H1 (cell line): ENCODE measurements around the gene STEAP1. TPM values are rescaled to one million over a fixed set of nuclear protein-coding genes. Genes with fewer than 3 reads are reported as not detected.

Experiments used
- CTCF ChIA-PET: fragments of 300-600 bp; sonication (Branson Sonifier 250); formaldehyde crosslinking; loops from one replicate; lab custom pipeline; 2021; ENCODE audit not compliant: partially characterized antibody; lab: Charles Lee
- POLR2A ChIA-PET: fragments of 300-600 bp; sonication (Branson Sonifier 250); formaldehyde crosslinking; loops from one replicate; lab custom pipeline; 2021; ENCODE audit warnings: inconsistent platforms; ENCODE audit not compliant: partially characterized antibody; lab: Charles Lee
- DNase-seq, 2 experiments: peaks; one replicate each; pipeline versions ENCODE4 v3.0.0 to v3.0.0-alpha.2; 2010 to 2022; ENCODE audit warnings: low spot score in 2 of 2, low read depth in 1 of 2, mixed read lengths in 1 of 2
- FAIRE-seq: peaks from 2 replicates; lab custom pipeline; 2011; peaks lifted over from hg19 to GRCh38; lab: Jason Lieb, UNC
- H2AFZ ChIP-seq: 2 replicates; pipeline ENCODE4 v1.8.1; 2012; ENCODE audit warnings: low read length, inconsistent platforms
- H2AK5ac ChIP-seq: 2 replicates; pipeline ENCODE4 v1.6.1; 2013; ENCODE audit warnings: low read depth, low read length
- H2BK120ac ChIP-seq: replicated peaks from 2 replicates; pipeline ENCODE3; 2013; ENCODE audit warnings: low read depth, low read length, inconsistent platforms
- H2BK12ac ChIP-seq: 2 replicates; pipeline ENCODE4 v1.6.1; 2013; ENCODE audit warnings: low read depth, low read length
- H2BK15ac ChIP-seq: 2 replicates; pipeline ENCODE4 v1.6.1; 2013; ENCODE audit warnings: low read length
- H2BK20ac ChIP-seq: 2 replicates; pipeline ENCODE4 v1.6.1; 2013; ENCODE audit warnings: low read length
- H2BK5ac ChIP-seq: 2 replicates; pipeline ENCODE4 v1.6.1; 2013; ENCODE audit warnings: low read depth, low read length
- H3K14ac ChIP-seq: 2 replicates; pipeline ENCODE4 v1.6.1; 2013; ENCODE audit warnings: inconsistent platforms; ENCODE audit not compliant: insufficient read length
- H3K18ac ChIP-seq: 2 replicates; pipeline ENCODE4 v1.6.1; 2013; ENCODE audit warnings: low read length; ENCODE audit errors: extremely low read depth
- H3K23ac ChIP-seq: 2 replicates; pipeline ENCODE4 v1.6.1; 2013; ENCODE audit warnings: inconsistent platforms; ENCODE audit not compliant: insufficient read length
- H3K23me2 ChIP-seq: 2 replicates; pipeline ENCODE4 v1.6.1; 2013; ENCODE audit warnings: low read depth, low read length
- H3K27ac ChIP-seq: 2 replicates; pipeline ENCODE4 v1.6.1; 2011; ENCODE audit warnings: low read depth, low read length, inconsistent platforms
- H3K27me3 ChIP-seq, 4 experiments: replicated peaks in 1 of 4; 1 replicate in 1 of 4; 2 replicates in 3 of 4; pipeline versions ENCODE4 v1.6.1 to v1.8.1; 2011 to 2013; ENCODE audit warnings: low read length in 3 of 4, mild to moderate bottlenecking in 3 of 4, inconsistent platforms in 2 of 4, mixed read lengths in 2 of 4, moderate library complexity in 1 of 4; ENCODE audit not compliant: control insufficient read depth in 3 of 4, insufficient read depth in 3 of 4; ENCODE audit errors: extremely low read depth in 1 of 4
- H3K36me3 ChIP-seq, 4 experiments: 2 replicates each; pipeline versions ENCODE4 v1.6.1 to v1.8.1; 2011 to 2013; ENCODE audit warnings: mild to moderate bottlenecking in 4 of 4, low read length in 3 of 4, moderate library complexity in 2 of 4, control low read depth in 1 of 4, inconsistent platforms in 1 of 4; ENCODE audit not compliant: insufficient read depth in 4 of 4, control insufficient read depth in 2 of 4
- H3K4ac ChIP-seq: replicated peaks from 2 replicates; pipeline ENCODE3; 2013; ENCODE audit warnings: low read length, low read depth, mixed read lengths, inconsistent platforms; ENCODE audit not compliant: insufficient read length
- H3K4me1 ChIP-seq, 4 experiments: replicated peaks in 1 of 4; 1 replicate in 1 of 4; 2 replicates in 3 of 4; pipeline versions ENCODE4 v1.6.1 to v1.8.1; 2011 to 2013; ENCODE audit warnings: low read length in 3 of 4, inconsistent platforms in 2 of 4, mixed read lengths in 1 of 4; ENCODE audit not compliant: insufficient read depth in 4 of 4, control insufficient read depth in 3 of 4
- H3K4me2 ChIP-seq, 2 experiments: 2 replicates each; pipeline versions ENCODE4 v1.6.1 to v1.8.1; 2011 to 2013; ENCODE audit warnings: low read depth in 2 of 2, low read length in 2 of 2, control low read depth in 1 of 2, inconsistent platforms in 1 of 2, mild to moderate bottlenecking in 1 of 2; ENCODE audit not compliant: insufficient read depth in 1 of 2
- H3K4me3 ChIP-seq, 4 experiments: fragments of 200-600, 300-600 bp in 1 of 4; sonication (generic), shearing (Covaris generic), sonication (Bioruptor Twin) in 1 of 4; 2 replicates each; pipeline versions ENCODE4 v1.5.1 to v1.8.1; 2011 to 2016; ENCODE audit warnings: low read length in 4 of 4, low read depth in 3 of 4, control low read depth in 2 of 4, inconsistent platforms in 2 of 4, mild to moderate bottlenecking in 2 of 4, mixed read lengths in 1 of 4, moderate library complexity in 1 of 4; ENCODE audit not compliant: insufficient read depth in 2 of 4; ENCODE audit errors: extremely low read depth in 1 of 4
- H3K56ac ChIP-seq: replicated peaks from 2 replicates; pipeline ENCODE3; 2013; ENCODE audit warnings: low read depth, mild to moderate bottlenecking, mixed read lengths, low read length, inconsistent platforms; ENCODE audit not compliant: insufficient read length
- H3K79me1 ChIP-seq: 2 replicates; pipeline ENCODE4 v1.6.1; 2013; ENCODE audit warnings: low read depth, low read length, control low read depth
- H3K79me2 ChIP-seq, 2 experiments: 2 replicates each; pipeline versions ENCODE4 v1.6.1 to v1.8.1; 2012 to 2013; ENCODE audit warnings: low read length in 2 of 2, mild to moderate bottlenecking in 2 of 2, inconsistent platforms in 1 of 2; ENCODE audit not compliant: insufficient read depth in 2 of 2, control insufficient read depth in 1 of 2
- H3K9ac ChIP-seq, 4 experiments: replicated peaks in 1 of 4; 1 replicate in 1 of 4; 2 replicates in 3 of 4; pipeline versions ENCODE4 v1.6.1 to v1.8.1; 2011 to 2013; ENCODE audit warnings: low read depth in 3 of 4, low read length in 3 of 4, control low read depth in 2 of 4, mild to moderate bottlenecking in 2 of 4, moderate library complexity in 2 of 4, inconsistent platforms in 1 of 4; ENCODE audit errors: extremely low read depth in 1 of 4
- H3K9me3 ChIP-seq, 2 experiments: 2 replicates each; pipeline versions ENCODE4 v1.6.1 to v1.8.1; 2012 to 2013; ENCODE audit warnings: mild to moderate bottlenecking in 2 of 2, moderate library complexity in 2 of 2, control low read depth in 1 of 2, inconsistent platforms in 1 of 2, low read depth in 1 of 2, low read length in 1 of 2, mixed read lengths in 1 of 2; ENCODE audit not compliant: insufficient read depth in 2 of 2
- H4K20me1 ChIP-seq, 2 experiments: replicated peaks in 1 of 2; 2 replicates each; pipeline versions ENCODE3 to v1.8.1; 2011 to 2013; ENCODE audit warnings: inconsistent platforms in 2 of 2, low read length in 2 of 2, mild to moderate bottlenecking in 1 of 2; ENCODE audit not compliant: insufficient read depth in 2 of 2, control insufficient read depth in 1 of 2
- H4K5ac ChIP-seq: 2 replicates; pipeline ENCODE4 v1.6.1; 2013; ENCODE audit warnings: low read length, low read depth, mixed read lengths, inconsistent platforms; ENCODE audit not compliant: insufficient read length
- H4K8ac ChIP-seq: 2 replicates; pipeline ENCODE4 v1.8.0; 2013; ENCODE audit warnings: mild to moderate bottlenecking, moderate library complexity, low read length, inconsistent platforms; ENCODE audit not compliant: insufficient read depth; ENCODE audit errors: extremely low read depth
- H4K91ac ChIP-seq: replicated peaks from 2 replicates; pipeline ENCODE3; 2013; ENCODE audit warnings: low read length, mixed read lengths, inconsistent platforms; ENCODE audit not compliant: insufficient read length
- CBX5 ChIP-seq: fragments of 300-800, 300-1000 bp; sonication (generic); IDR thresholded peaks from 2 replicates; pipeline ENCODE4 v1.7.1; 2016; ENCODE audit warnings: antibody characterized with exemption, low read length, low read depth
- HDAC6 ChIP-seq: IDR thresholded peaks from one replicate; pipeline ENCODE4 v1.7.1; 2012; ENCODE audit warnings: low read depth, mild to moderate bottlenecking, inconsistent platforms, low read length, moderate library complexity
- POLR2A ChIP-seq, 2 experiments: IDR thresholded peaks; 1 replicate in 1 of 2; 2 replicates in 1 of 2; pipeline ENCODE4 v1.6.1; 2011; ENCODE audit warnings: low read depth in 2 of 2, low read length in 2 of 2, mild to moderate bottlenecking in 2 of 2; ENCODE audit errors: control extremely low read depth in 1 of 2
- POU5F1 ChIP-seq: IDR thresholded peaks from 2 replicates; pipeline ENCODE4 v1.6.1; 2011; ENCODE audit warnings: low read depth, mild to moderate bottlenecking, low read length, moderate library complexity
- SP4 ChIP-seq: IDR thresholded peaks from 2 replicates; pipeline ENCODE4 v1.6.1; 2012; ENCODE audit warnings: low read length, inconsistent platforms
- SRF ChIP-seq: IDR thresholded peaks from 2 replicates; pipeline ENCODE4 v1.6.1; 2011; ENCODE audit warnings: mild to moderate bottlenecking, low read depth, low read length, moderate library complexity
- WGBS, 2 experiments: shearing (Covaris generic) in 1 of 2; methylation state at CpG; one replicate each; pipeline versions ENCODE4 v1.1.6 to v1.1.7; 2013 to 2015; ENCODE audit warnings: low lambda C conversion rate in 2 of 2, mixed read lengths in 2 of 2, inconsistent platforms in 1 of 2, low coverage in 1 of 2, missing lambda C conversion rate in 1 of 2; ENCODE audit not compliant: insufficient replicate concordance in 2 of 2, insufficient coverage in 1 of 2, insufficient read length in 1 of 2; ENCODE audit errors: extremely low coverage in 1 of 2, missing lambda C conversion rate in 1 of 2; 5-methylcytosine and 5-hydroxymethylcytosine counted together
- polyA plus RNA-seq, 7 experiments: library from polyadenylated mRNA; depleted of rRNA in 3 of 7; stranded (reverse) in 5 of 7; unstranded in 2 of 7; fragments of >200 nt in 5 of 7; fragments of 200-250 nt in 2 of 7; gene quantifications; 1 replicate in 5 of 7; 2 replicates in 1 of 7; 4 replicates in 1 of 7; pipeline versions ENCODE4 v1.2.1 to v1.2.3, GENCODE V29; 2011 to 2013; ENCODE audit warnings: missing spikeins in 2 of 7, mixed read lengths in 2 of 7
- total RNA-seq: library from RNA; stranded (reverse); fragmentation: NEBNext Ultra II Directional; extraction: Animal tissue kit (Norgen Biotek cat#: 25700); gene quantifications from 2 replicates; pipeline ENCODE4 v1.2.1, GENCODE V29; 2021

STEAP1 gene
- total and polyA plus RNA-seq, 2 of the 8 experiments (the other 6 are each of a cell fraction or from before 2014, with no cell fraction given), result 9.2 to 9.5 TPM

DNA sequence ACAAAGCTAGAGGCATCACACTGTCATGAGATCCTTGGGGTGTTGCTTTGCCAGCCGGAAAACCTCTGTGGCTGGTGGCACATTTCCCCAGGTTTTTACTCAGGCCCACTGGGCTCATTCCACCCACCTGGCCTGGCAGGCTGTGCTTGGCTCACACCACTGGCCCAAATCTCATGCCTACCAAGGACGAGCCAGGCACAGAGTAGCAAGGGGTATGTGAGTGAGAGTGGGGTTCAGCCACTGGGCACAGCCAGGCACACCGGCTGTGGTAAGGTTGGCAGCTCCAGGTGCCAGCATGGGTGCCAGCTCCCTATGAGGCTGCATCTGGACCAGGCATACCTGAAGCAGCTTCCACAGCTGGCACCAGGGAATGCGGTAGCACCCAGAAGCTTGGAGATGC is 21.4 kb downstream of the STEAP1 start:
- Histone ChIP-seq H3K56ac (no peak overlapping the region), H2BK12ac (no peak overlapping the region), H3K23ac (no peak overlapping the region), H2BK120ac (no peak overlapping the region), H3K4me1 (peaks cover 0 to 3% (median 0%) of the 10 kb centered on the region in 4 experiments; a peak in 2 of 7 replicates), H3K4ac (no peak overlapping the region), H3K14ac (no peak overlapping the region), H3K27ac (no peak overlapping the region), H3K23me2 (no peaks in the 10 kb centered on the region), H3K79me2 (no peaks in the 10 kb centered on the region), H2BK15ac (no peak overlapping the region), H3K9ac (no peak overlapping the region), H4K20me1 (no peaks in the 10 kb centered on the region), H4K5ac (no peak overlapping the region), H4K8ac (no peak overlapping the region), H3K18ac (no peak overlapping the region), H2AK5ac (no peak overlapping the region), H3K79me1 (no peaks in the 10 kb centered on the region), H3K9me3 (peaks cover 9 to 11% of the 10 kb centered on the region in 2 experiments; a peak in 3 of 4 replicates), H4K91ac (no peak overlapping the region), H3K36me3 (no peaks in the 10 kb centered on the region), H3K4me2 (no peak overlapping the region), H3K4me3 (no peak overlapping the region), H2AFZ (no peak overlapping the region), H2BK20ac (no peak overlapping the region), H3K27me3 (no peaks in the 10 kb centered on the region), H2BK5ac (no peak overlapping the region)
- TF ChIP-seq CBX5 (no peak), HDAC6 (no peak), SP4 (no peak), POLR2A (IDR thresholded peaks at IDR 0.05; ENCODE audit: control extremely low read depth in 1 of 2, low read depth in 2 of 2, low read length in 2 of 2) (no peak), POU5F1 (no peak), SRF (no peak)
- DNase-seq, result no peak
- POLR2A ChIA-PET, result interaction anchor here (1.0 kb wide), 1 partner anchor 36 kb away, joined by 5 read pairs; the partner anchor contains the start of gene STEAP2
- FAIRE-seq, result no peak
- CTCF ChIA-PET, result interaction anchor here (1.2 to 2.3 kb wide), 2 partner anchors 9 kb away, joined by 4 to 14 read pairs; no protein-coding TSS in a partner anchor
- 82% methylated on average over 4 of the region's 4 CpGs; no CpG with 5 or more reads in 1 of the 2 experiments for WGBS, 2 experiments
